Camera-type eye (tissue), 1 donor: ENCODE data around the gene TJP1. TPM values are rescaled to one million over a fixed set of nuclear protein-coding genes. Genes with fewer than 3 reads are reported as not detected.

Experiments
- total RNA-seq: library from RNA; depleted of rRNA; stranded (reverse); fragments of >200 nt; gene quantifications from one replicate; pipeline ENCODE4 v1.2.3, GENCODE V29; 2014

The TJP1 gene
- 145 TPM for total RNA-seq

GRCh38 chr15:29822100-29822683 is at the start of gene TJP1:
TSS of gene TJP1 (minus strand) at chr15:29822468. CDS start at chr15:29822028, 440 bp downstream.

